Measurements from ENCODE around the gene C12orf50.

Gene C12orf50

DNA sequence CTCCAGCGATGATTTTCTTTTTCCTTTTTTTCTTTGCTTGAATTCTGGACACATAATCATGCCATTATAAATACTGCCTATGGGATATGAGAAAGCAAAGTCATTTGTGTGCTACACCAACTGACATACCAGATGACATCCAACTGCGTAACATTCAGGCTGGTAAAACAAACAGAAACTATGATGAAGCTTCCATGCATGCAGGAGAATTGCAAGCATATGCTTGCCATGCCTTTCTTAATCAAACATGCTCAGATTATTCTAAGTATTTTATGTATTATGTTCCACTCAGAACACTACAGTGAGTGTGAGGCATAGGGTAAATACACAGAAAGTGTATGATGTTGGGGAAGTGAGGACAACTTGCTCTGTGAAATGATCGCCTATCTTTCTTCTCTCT, 97.4 kb downstream of the C12orf50 start:
- H3K4me1 ChIP-seq (ENCODE audit: low read depth, poor library complexity, severe bottlenecking) = no peaks in the 10 kb centered on the region
- no peaks in the 10 kb centered on the region for H3K79me2 ChIP-seq (ENCODE audit: insufficient read depth, low read depth)
- H4K20me1 ChIP-seq (ENCODE audit: insufficient read depth) = no peaks in the 10 kb centered on the region
- no peak overlapping the region for H3K4me2 ChIP-seq
- H3K36me3 ChIP-seq (ENCODE audit: insufficient read depth) = no peaks in the 10 kb centered on the region
- TF ChIP-seq, protein P1, sequence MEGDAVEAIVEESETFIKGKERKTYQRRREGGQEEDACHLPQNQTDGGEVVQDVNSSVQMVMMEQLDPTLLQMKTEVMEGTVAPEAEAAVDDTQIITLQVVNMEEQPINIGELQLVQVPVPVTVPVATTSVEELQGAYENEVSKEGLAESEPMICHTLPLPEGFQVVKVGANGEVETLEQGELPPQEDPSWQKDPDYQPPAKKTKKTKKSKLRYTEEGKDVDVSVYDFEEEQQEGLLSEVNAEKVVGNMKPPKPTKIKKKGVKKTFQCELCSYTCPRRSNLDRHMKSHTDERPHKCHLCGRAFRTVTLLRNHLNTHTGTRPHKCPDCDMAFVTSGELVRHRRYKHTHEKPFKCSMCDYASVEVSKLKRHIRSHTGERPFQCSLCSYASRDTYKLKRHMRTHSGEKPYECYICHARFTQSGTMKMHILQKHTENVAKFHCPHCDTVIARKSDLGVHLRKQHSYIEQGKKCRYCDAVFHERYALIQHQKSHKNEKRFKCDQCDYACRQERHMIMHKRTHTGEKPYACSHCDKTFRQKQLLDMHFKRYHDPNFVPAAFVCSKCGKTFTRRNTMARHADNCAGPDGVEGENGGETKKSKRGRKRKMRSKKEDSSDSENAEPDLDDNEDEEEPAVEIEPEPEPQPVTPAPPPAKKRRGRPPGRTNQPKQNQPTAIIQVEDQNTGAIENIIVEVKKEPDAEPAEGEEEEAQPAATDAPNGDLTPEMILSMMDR (conservative IDR thresholded peaks at IDR 0.05; ENCODE audit: low read depth, low read length) = no peak
- no peak overlapping the region for H3K4me3 ChIP-seq (IDR thresholded peaks at IDR 0.05; ENCODE audit: insufficient read depth, low read depth, low read length)
- H3K27me3 ChIP-seq (ENCODE audit: insufficient read depth, low read depth) = no peaks in the 10 kb centered on the region
- no peak overlapping the region for H3K27ac ChIP-seq
- no peak overlapping the region for H3K9ac ChIP-seq
- H2AFZ ChIP-seq (ENCODE audit: low read depth) = no peak overlapping the region

DNA sequence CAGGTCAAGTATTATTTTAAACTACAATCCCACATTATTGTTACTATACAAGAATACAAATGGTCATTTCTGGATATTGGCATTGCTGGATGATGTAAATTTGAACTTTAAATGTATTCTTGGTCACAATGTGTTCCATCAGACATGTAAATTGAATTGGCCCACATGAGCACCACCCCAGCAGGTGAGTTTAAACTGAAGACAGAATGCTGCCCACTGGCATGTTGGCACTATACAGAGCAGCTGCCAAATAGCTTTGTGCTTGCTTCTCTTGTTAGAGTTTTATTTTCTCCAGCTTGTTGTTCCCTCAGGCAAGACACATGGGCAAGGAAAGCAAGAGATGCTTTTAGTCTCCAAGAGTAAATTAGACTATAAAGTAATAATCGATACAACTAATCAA, 98.6 kb downstream of the C12orf50 start:
- Histone ChIP-seq H3K9ac (no peak overlapping the region), H3K4me2 (no peak overlapping the region), H3K27me3 (ENCODE audit: insufficient read depth, low read depth) (no peaks in the 10 kb centered on the region), H3K4me1 (ENCODE audit: low read depth, poor library complexity, severe bottlenecking) (no peaks in the 10 kb centered on the region), H3K79me2 (ENCODE audit: insufficient read depth, low read depth) (no peaks in the 10 kb centered on the region), H4K20me1 (ENCODE audit: insufficient read depth) (no peaks in the 10 kb centered on the region), H3K27ac (no peak overlapping the region), H2AFZ (ENCODE audit: low read depth) (no peak overlapping the region), H3K4me3 (IDR thresholded peaks at IDR 0.05; ENCODE audit: insufficient read depth, low read depth, low read length) (no peak overlapping the region), H3K36me3 (ENCODE audit: insufficient read depth) (no peaks in the 10 kb centered on the region)
- TF ChIP-seq, protein P1 (conservative IDR thresholded peaks at IDR 0.05; ENCODE audit: low read depth, low read length) = no peak
